C4-2B (cell line): ENCODE results near the gene ZNF80.
"Not testable (repeated sequence)": the region's sequence is repeated elsewhere in the genome, so short reads cannot be mapped to it uniquely, and the experiment has no call there.

Experiments
- H3K27ac ChIP-seq: fragments of 450-650 bp; 2 replicates; pipeline ENCODE4 v1.5.1; 2017
- ZFX ChIP-seq: fragments of 450-650 bp; IDR thresholded peaks from 2 replicates; pipeline ENCODE4 v1.6.1; 2017
- TF ChIP-seq, protein P1 (sequence below): fragments of 450-650 bp; conservative IDR thresholded peaks from 2 replicates; pipeline ENCODE4 v1.5.1; 2017; ENCODE audit warnings: mild to moderate bottlenecking

The ZNF80 gene

GRCh38 chr3:114237478-114237877 is at the start of gene ZNF80:
Gene ZNF80, minus strand, starts transcription at chr3:114237578. Its CDS starts 504 bp downstream, at chr3:114237074.
- H3K27ac ChIP-seq, result not testable (repeated sequence)

GRCh38 chr3:114286266-114286665 is 48.9 kb upstream of the ZNF80 start:
- H3K27ac ChIP-seq, result no peak overlapping the region
- TF ChIP-seq, protein P1, sequence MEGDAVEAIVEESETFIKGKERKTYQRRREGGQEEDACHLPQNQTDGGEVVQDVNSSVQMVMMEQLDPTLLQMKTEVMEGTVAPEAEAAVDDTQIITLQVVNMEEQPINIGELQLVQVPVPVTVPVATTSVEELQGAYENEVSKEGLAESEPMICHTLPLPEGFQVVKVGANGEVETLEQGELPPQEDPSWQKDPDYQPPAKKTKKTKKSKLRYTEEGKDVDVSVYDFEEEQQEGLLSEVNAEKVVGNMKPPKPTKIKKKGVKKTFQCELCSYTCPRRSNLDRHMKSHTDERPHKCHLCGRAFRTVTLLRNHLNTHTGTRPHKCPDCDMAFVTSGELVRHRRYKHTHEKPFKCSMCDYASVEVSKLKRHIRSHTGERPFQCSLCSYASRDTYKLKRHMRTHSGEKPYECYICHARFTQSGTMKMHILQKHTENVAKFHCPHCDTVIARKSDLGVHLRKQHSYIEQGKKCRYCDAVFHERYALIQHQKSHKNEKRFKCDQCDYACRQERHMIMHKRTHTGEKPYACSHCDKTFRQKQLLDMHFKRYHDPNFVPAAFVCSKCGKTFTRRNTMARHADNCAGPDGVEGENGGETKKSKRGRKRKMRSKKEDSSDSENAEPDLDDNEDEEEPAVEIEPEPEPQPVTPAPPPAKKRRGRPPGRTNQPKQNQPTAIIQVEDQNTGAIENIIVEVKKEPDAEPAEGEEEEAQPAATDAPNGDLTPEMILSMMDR, result no peak
- TF ChIP-seq ZFX, result no peak

- TF ChIP-seq, protein P1, result no peak
- no peak for TF ChIP-seq ZFX
Measured at GRCh38 chr3:114285648-114286230, 48.4 kb upstream of the ZNF80 start.

GRCh38 chr3:114284644-114285043 is 47.3 kb upstream of the ZNF80 start:
- no peak overlapping the region for H3K27ac ChIP-seq
- TF ChIP-seq, protein P1, result no peak
- no peak for TF ChIP-seq ZFX

More at GRCh38 chr3:114285648-114286230, 48.4 kb upstream of the ZNF80 start:
- H3K27ac ChIP-seq, result no peak overlapping the region

- H3K27ac ChIP-seq, result not testable (repeated sequence)
Measured at GRCh38 chr3:114276856-114277255, 39.5 kb upstream of the ZNF80 start.

DNA sequence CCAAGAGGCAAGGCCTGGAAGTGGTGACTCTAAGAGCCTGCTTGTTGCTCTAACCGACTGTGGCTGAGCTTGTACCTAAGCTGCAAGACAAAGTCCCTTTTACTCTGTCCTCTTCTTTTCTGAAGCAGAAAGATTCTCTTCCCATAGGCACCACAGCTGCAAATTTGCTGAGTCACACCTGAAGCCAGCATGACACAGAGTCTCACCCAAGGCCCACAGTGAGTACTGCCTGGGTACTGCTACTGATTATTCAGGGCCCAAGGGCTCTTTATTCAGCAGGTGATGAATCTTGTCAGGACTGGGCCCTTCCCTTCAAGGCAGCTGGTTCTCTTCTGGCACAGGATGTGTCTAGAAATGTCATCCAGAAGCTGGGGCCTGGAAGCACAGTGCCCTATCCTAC is 37.6 kb upstream of the ZNF80 start:
- no peak for TF ChIP-seq ZFX
- TF ChIP-seq, protein P1, result no peak
- H3K27ac ChIP-seq, result 0 out of 2 replicates have a peak overlapping the region, but pooled peaks have one; percentile 0

- no peak overlapping the region for H3K27ac ChIP-seq
- TF ChIP-seq ZFX, result no peak
- TF ChIP-seq, protein P1, result no peak
Measured at GRCh38 chr3:114272271-114272670, 34.9 kb upstream of the ZNF80 start.

DNA sequence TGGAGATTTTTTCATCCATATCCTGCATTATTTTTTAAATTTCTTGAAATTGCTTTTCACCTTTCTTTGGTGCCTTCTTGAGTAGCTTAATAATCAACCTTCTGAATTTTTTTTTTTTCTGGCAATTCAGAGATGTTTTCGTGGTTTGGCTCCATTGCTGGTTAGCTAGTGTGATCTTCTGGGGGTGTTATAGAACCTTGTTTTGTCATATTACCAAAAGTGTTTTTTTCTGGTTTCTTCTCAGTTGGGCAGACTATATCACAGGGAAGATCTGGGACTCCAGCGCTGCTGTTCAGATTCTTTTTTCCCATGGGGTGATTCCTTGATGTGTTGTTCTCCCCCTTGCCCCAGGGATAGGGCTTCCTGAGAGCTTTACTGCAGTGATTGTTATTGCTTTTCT is 32.6 kb upstream of the ZNF80 start:
- no peak overlapping the region for H3K27ac ChIP-seq
- no peak for TF ChIP-seq ZFX
- TF ChIP-seq, protein P1, result no peak
